NOMO-1 (cell line): ENCODE measurements around the gene TMEM143.

Experiments
- DNase-seq, 2 experiments: peaks; one replicate each; lab custom pipeline; 2025; ENCODE audit not compliant: unreplicated experiment in 2 of 2; lab: John Stamatoyannopoulos, UW

Gene TMEM143

DNA sequence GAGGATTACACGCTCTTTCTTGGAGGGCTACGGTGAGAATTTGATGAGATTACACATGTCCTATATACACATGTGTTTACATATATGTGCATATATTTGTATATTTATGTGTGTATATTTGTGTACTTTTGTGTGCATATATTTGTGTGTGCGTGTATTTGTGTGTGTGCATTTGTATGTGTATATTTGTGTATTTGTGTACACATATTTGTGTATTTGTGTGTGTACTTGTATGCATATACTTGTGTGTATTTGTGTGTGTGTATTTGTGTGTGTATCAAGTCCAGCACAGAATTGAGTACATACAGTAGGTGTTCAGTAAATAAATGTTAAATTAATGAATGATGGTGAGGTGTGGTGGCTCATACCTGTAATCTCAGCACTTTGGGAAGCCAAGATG, 1.8 kb downstream of the TMEM143 start:
- DNase-seq = no peak

DNA sequence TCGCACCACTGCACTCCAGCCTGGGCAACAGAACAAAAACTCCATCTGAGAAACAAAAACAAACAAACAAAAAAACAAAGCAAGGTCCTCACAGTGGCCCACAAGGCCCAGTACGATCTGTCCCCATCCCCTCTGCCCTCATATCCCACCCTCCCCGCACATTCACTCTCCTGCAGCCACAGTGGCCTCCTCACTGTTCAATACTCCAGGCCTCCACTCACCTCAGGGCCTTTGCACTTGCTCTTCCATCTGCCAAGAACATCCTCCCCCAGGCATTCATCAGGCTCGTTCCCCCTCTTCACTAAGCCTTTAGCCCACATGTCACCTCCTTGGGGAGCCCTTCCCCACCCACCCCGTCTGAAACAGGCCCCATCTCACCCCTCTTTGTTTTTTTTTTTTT, 4.6 kb downstream of the TMEM143 start:
- DNase-seq = no peak

DNA sequence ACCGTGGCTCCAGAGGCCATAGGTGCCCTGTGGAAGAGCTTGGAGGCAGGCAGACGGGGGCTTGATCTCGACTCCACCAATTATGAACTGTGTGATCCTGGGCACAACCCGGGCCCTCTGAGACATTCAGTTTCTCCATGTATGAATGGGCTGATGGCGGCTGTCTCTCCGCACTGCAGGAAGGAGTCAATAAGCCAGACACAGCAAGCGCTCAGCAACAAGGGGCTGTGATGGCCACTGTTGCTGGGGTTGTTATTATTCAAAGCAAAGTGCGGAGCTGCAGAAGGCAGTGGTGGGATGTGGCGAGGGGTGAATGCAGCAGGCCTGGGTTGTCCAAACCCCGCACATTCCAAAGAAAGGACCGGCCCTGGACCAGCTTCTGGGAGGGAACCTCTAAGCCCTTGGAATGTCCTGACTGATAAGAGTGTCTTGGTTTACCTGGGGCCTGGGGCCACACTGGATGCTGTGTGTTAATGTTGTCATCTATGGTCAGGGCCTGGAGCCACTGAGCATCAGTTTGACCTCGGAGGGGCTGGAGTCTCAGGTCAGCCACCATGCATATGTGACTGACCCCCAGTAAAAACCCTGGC, 8.3 kb downstream of the TMEM143 start:
- no peak for DNase-seq

DNA sequence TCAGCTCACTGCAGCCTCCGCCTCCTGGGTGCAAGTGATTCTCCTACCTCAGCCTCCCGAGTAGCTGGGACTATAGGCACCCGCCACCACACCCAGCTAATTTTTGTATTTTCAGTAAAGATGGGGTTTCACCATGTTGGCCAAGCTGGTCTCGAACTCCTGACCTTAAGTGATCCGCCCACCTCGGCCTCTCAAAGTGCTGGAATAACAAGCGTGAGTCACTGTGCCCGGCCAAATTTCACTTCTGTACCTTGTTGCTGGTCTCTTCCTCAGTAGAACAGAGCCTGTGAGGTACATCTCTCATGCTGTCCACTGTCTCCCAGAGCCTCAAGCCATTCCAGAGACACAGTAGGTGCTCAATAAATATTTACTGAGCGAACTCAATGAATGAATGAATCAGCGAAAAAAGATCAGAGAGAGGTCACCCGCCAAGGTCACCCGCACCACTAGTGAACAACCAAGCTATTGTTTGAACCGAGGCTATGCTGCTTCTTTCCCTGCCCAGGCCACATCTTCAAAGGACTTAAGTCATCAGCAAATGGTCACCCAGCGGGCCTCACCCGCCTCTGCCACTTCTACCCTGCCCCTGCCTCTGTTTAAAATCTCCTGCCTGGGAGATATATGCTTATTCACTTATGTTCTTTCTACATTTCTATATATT, 9.3 kb downstream of the TMEM143 start:
- DNase-seq = no peak

DNA sequence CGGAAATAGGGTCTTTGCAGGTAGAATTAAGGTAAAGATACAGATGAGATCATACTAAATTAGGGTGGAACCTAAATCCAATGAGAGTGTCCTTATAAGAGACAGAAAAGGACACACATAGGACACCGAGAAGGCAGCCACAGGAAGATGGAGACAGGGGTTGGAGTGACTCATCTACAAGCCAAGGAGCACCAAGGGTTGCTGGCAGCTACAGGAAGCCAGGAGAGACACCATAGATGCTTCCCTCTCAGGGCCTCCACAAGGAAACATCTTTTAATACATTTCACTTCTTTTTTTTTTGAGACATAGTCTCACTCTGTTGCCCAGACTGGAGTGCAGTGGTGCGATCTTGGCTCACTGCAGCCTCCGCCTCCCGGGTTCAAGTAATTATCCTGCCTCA, 10.1 kb downstream of the TMEM143 start:
- no peak for DNase-seq

DNA sequence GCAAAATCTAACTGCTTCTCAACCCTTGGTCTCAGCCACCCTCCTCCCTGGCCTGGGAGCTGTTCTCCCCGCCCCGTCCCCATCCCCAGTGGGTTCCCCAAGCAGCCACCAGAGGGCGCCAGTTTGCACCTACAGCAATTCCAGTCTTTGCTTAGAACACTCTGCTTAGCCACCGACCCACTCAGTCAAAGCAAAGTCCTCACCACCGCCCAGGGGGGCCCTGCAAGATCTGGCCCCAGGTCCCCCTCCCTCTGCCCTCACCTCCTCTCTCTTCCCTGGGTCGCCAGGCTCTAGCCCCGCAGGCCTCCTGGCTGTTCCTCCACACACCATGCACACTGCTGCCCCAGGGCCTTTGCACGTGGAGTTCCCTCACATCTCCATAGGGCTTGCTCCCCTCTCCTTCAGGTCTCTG, 12.4 kb downstream of the TMEM143 start:
- DNase-seq = peak; percentile 27 to 29

DNA sequence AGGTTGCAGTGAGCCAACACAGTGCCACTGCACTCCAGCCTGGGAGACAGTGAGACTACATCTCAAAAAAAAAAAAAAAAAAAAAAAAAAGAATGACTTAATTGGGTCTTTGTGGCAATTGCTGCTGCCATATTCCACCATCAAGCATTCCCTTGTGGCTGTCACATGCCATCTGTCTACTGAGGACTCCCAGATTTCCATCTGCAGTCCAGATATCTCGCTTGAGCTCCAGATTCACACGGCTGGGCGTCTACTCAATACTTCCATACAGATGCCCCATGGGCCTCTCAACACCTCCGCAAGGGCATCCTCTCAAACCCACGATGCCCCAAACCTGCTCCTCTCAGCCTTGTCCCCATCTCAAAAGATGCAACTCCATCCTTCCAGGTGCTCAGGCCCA, 12.9 kb downstream of the TMEM143 start:
- no peak for DNase-seq

DNA sequence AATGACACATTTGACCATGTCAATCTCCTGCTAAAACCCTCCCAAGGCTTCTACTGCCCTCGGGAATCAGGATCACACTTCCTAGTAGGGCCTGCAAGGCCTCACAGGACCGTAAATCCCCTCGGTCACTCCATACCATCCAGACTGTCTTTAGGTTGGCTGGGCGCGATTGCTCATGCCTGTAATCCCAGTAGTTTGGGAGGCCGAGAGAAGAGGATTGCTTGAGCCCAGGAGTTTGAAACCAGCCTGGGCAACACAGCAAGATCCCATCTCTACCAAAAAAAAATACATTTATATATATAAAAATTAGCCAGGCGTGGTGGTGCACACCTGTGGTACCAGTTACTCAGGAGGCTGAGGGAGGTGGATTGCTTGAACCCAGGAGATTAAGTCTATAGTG, 15.0 kb downstream of the TMEM143 start:
- DNase-seq = no peak

DNA sequence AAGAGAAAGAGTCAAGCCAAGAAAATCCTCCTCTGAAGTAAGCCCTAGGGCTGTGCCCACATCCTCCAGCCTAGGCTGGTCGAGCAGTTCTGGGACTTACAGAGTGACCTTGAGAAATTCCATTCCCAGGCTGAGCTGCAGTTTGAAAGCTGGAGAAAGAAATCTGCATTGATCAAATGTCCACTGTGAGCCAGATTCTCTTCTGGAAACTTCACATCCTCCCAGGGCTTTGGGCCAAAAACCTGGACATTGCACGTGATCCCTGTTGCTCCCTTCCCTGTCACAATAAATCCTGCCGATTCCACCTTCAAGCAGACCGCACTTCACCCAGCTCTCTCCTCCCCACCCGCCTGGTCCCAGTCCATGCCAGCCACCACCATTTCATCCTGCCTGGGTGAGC, 15.7 kb downstream of the TMEM143 start:
- DNase-seq = no peak

DNA sequence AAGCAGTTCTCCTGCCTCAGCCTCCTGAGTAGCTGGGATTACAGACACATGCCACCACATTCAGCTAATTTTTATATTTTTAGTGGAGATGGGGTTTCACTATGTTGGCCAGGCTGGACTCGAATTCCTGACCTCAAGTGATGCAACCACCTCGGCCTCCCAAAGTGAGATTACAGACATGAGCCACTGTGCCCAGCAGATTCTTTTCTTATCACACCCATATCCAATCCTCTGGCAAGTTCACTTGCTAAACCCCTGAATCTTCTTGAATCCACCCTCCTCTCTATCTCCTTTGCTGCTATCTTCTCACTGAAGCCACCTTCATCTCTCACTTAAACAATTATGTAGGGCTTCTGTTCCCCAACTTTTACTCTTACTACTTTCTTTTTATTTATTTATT, 17.5 kb downstream of the TMEM143 start:
- no peak for DNase-seq

DNA sequence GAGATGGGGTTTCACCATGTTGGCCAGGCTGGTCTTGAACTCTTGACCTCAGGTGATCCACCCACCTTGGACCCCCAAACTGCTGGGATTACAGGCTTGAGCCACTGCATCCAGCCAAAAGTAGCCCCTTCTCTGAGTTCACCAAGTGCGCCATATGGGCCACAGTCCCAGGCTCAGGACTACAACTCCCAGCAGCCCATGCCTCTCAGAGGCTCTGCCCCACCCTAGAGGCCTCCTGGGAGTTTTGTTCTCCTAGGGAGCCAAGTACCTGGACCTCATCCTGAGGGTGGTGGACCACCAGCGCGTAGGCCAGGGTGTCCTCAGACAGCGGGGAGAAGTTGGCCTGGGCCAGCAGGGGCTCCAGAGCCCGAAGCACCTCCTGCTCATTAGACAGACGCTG, 18.8 kb downstream of the TMEM143 start:
- DNase-seq = no peak

DNA sequence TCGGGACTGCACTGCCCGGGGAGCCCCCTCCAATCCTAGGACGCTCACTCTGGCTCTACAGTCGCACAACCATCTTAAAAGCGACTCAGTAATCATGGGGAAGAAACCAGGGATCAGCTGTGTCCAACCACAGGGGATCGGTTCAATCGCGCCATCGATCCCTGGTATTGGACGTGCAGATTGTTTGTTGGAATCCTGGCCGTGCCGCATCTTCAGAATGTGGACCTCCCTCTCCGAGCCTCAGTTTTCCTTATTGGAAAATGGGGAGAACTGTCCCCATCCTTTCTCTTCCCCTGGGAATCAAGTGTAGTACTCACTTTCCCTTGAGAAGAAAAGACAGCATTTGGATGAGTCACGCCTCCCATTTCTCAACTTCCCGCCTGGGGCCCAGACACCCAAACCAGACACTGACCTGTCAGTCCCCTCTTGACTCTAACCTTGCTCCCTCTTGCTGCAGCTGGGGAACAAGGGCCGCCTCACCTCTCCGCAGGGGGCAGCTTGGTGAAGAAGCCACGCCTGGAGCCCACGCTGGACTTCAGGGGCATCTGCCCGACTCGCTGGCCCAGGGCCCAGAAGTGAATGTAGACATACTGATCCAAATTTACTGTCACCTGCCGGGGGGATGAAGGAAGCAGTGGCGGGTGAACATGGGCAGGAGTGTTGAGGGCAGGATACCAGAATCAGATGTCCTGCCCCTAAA, 20.7 kb downstream of the TMEM143 start:
- no peak for DNase-seq

DNA sequence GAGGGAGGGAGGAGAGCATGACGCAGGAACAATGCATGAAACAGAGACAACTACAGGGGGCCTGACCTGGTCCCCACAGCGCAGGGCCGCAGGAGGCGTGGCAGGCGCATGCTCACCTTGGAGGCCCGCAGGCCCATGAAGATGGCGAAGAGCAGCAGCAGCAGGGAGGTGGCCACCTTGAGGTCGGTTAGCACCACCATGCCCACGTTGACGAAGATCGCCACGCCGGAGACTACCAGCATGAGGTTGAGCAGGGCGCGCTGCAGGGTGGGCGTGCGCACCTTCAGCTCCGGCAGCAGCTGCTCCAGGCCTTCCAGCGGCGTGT, 21.4 kb downstream of the TMEM143 start:
- DNase-seq = no peak

DNA sequence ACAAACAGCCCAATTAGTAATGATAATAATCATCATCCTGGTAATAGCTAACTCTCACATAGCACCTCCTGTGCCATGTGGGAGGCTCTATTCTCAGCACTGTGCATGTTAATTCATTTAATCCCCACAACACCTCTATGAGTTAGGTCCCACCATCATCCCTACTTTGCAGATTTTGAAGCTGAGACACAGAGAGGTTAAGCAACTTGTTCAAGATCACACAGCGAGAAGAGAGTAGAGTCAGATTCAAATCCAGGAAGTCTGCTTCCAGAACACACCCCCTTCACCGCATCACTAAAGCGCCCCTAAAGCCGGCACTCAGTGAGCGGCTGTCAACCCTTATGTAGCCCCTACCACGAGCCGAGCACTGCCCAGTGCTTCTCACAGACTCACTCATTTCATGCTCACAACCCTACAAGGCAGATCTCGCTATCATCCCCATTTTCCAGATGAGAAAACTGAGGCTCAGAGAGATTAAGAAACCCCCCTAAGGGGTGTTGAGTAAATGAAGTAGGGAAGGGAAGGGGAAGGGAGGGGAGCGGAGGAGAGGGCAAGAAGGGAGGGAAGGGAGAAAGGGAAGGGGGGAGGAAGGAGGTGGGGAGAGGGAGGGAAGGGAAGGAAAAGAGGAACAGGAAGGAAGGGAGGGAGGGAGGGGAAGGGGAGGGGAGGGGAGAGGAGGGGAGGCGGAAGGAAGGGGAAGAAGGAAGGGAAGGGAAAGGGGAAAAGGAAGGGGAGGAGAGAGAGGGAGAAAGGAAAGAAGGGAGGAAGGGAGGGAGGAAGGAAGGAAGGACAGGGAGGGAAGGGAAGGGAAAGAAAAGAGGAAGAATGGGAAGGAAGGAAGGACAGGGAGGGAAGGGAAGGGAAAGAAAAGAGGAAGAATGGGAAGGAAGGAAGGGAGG, 22.0 kb downstream of the TMEM143 start:
- DNase-seq = no peak

DNA sequence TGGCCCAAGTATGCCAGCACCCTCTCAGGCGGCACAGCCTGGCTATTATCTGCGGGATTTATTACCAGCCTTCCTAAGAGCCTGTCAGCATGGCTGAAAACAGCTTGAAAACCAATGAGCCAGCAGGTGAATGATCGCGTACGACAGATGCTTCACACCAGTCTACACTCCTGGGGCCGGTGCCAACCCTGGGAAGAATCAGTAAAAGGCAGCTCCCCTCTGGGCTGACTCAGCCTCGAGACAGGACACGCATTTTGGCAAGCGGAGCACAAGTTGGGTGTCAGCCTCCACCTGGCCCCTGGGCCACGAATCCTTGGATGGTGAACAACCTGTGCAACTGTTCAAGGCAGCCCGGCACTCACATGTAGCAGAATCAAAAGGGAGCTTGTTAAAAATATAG, 22.7 kb downstream of the TMEM143 start:
- DNase-seq = no peak

DNA sequence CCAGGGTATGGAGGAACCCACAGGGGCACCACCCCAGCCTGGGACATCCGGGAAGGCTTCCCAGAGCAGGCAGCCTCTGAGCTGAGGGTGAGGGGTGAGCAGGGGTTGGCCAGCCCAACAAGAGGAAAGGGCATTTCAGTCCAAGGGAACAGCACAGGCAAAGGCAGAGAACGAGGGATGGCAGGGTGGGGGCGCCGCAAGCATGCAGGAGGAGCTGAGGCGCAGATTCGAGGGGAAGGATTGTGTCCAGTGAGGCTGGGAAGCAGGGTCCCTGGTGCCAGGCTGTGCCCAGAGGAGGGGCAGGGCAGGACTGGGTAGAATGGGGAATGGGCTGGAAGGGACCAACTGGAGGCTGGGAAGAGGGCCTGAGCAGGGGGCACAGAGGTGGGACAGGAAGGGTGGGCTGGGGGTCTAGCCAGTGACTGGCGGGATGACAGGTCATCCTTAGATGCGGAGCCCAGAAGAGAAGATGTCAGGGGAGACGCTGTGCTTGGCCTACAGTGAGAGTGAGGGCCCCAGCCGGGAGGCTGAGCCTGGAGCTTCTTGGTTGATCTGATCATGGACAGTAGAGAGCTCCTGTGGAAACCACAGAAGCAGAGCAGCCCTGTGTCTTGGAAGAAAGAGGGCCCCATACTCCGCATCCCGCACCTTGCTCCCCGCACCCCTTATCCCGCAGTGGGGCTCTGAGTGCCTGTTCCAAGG, 24.8 kb downstream of the TMEM143 start:
- no peak for DNase-seq

DNA sequence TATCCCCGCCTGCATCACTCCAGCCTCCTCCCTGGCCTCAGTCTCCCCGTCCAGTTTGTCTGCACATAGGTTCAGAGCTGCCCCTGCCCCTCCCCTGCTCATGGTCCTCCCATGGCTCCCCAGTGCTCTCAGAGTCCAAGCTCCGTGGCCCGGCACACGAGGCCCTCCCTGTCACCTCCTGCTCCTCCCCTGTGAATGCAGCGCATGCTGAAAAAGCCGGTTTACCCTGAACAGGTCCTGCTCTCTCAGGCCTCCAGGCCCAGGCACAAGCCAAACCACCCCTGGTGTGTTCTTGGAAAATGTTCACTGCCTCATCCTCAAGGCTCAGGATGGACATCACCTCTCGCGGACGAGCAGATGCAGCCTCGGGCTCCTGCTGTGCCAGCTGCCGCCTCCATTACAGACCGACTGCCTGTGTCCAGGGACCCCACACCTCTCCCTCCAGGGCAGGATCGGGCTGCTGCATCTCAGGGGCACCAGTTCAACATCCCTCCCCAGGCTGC, 25.4 kb downstream of the TMEM143 start:
- DNase-seq = no peak

DNA sequence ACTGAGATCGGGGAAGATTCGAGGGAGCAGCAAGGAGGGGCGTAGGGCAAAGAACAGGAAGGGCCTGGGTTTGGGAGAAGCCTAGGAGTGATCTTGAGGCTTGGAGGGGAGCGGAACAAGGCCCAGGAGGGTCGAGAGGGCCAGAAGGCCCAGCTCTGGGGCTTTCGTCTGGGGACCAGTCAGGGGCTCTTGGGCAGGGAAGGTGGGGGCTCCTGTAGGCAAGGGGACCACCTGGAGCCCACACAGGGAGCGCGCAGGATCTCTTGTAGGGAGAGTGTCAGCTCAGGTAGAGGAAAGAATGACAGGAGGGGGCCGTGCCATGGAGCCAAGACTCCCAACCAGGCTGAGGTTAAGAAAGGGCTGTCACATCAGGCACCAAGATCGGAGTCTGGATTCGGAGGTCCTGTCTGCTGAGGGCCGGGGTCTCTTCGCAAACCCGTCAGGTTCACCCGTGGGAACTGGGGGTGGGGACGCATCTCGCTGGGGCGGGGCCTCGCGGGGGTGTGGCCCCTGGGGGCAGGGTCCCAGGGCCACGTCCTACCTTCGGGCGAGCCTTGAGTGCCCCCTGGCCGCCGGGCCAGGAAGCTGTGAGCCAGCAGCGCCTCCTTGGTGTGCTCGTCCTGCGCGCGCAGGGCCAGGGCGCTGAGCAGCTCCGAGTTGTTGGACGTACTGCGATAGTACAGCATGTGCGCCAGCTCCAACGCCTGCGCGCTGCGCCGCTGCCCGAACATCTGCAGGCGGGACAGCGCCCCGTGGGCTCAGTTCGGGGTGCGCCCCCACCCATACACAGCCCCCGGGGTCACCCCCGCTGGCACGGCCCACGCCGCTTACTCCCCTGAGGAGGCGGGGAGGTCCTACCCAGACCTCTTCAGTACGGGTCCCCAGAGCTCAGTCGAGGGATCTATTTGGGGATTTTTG, 30.0 kb downstream of the TMEM143 start:
- DNase-seq = peak; percentile 87 to 94

DNA sequence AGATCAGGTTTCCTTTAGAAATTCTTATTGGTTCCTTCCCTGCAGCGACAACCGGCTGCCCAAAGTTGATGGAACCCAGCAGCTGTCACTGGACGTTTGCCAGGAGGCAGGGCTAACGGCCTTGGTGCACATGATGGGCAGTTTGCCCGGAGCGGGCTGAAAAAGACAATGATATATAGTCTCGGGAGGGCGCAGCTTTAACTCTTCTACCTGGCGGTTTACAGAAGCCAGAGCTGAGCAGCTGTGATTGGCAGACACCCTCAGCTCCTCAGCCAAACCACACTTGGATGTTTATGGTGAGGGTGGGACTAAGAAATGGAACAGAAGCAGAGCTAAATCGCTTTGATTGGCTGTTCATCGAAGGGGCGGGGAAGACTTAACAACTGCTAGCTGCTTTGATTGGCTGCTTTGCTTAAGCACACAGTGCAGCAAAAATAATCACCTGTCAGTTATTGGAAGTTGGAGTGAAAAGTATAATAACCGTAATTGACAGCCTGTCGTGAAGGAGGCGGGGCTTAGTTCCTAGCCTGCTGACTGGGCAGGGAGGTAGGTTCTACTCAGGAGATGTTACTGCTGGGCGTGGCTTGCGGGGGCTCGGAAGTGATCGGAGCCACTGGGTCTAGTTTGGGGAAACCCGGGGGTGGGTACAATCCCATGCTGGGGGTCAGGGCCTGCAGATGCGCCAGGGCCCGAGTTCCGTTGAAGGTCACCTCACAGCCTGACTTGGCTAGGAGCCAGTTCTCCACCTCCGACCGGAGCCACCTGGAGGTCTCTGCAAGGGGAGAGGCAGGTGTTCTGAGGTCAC, 30.9 kb downstream of the TMEM143 start:
- DNase-seq = peak; percentile 99 to 100
